HUES64 (cell line): ENCODE results near the gene PPM1A.

Source experiments
- H3K27ac ChIP-seq: 2 replicates; pipeline ENCODE4 v1.7.0; 2013; ENCODE audit warnings: low read depth, low read length, inconsistent platforms
- H3K27me3 ChIP-seq: 2 replicates; pipeline ENCODE4 v1.6.1; 2013; ENCODE audit warnings: mild to moderate bottlenecking, low read length; ENCODE audit not compliant: insufficient read depth
- H3K36me3 ChIP-seq: 2 replicates; pipeline ENCODE4 v1.6.1; 2013; ENCODE audit warnings: mild to moderate bottlenecking, low read length; ENCODE audit not compliant: insufficient read depth
- H3K4me1 ChIP-seq: 2 replicates; pipeline ENCODE4 v1.6.1; 2013; ENCODE audit warnings: mild to moderate bottlenecking, low read length, moderate library complexity; ENCODE audit not compliant: insufficient read depth
- H3K4me3 ChIP-seq: 2 replicates; pipeline ENCODE4 v1.5.1; 2013; ENCODE audit warnings: mild to moderate bottlenecking, low read length, moderate library complexity
- H3K9ac ChIP-seq: 2 replicates; pipeline ENCODE4 v1.6.1; 2013; ENCODE audit warnings: mild to moderate bottlenecking, low read depth, low read length
- H3K9me3 ChIP-seq: 2 replicates; pipeline ENCODE4 v1.6.1; 2013; ENCODE audit warnings: low read depth, low read length; ENCODE audit not compliant: insufficient read depth
- WGBS: fragments of 150-250, 120-280 bp; methylation state at CpG from one replicate; pipeline ENCODE4 v1.1.7; 2013; ENCODE audit warnings: missing lambda C conversion rate; 5-methylcytosine and 5-hydroxymethylcytosine counted together

Gene PPM1A

GRCh38 chr14:60214415-60215126, 34.5 kb upstream of the PPM1A start:
- H3K9ac ChIP-seq: no peak overlapping the region
- H3K4me1 ChIP-seq: peaks cover 12% of the 10 kb centered on the region
- WGBS: no CpG with 5 or more reads among the region's 1 CpG
- H3K36me3 ChIP-seq: no peaks in the 10 kb centered on the region
- no peaks in the 10 kb centered on the region for H3K9me3 ChIP-seq
- no peak overlapping the region for H3K4me3 ChIP-seq
- no peak overlapping the region for H3K27ac ChIP-seq
- H3K27me3 ChIP-seq: no peaks in the 10 kb centered on the region

- Histone ChIP-seq H3K4me1 (peaks cover 12% of the 10 kb centered on the region), H3K9ac (no peak overlapping the region), H3K9me3 (no peaks in the 10 kb centered on the region), H3K27ac (no peak overlapping the region), H3K27me3 (no peaks in the 10 kb centered on the region), H3K4me3 (no peak overlapping the region), H3K36me3 (no peaks in the 10 kb centered on the region)
- 89% methylated on average over 2 of the region's 2 CpGs for WGBS
Measured at GRCh38 chr14:60215127-60215444, 33.9 kb upstream of the PPM1A start.

- 93% methylated on average over 3 of the region's 4 CpGs for WGBS
- Histone ChIP-seq H3K36me3 (no peaks in the 10 kb centered on the region), H3K27ac (no peak overlapping the region), H3K27me3 (no peaks in the 10 kb centered on the region), H3K4me3 (no peak overlapping the region), H3K9ac (no peak overlapping the region), H3K4me1 (peaks cover 12% of the 10 kb centered on the region), H3K9me3 (no peaks in the 10 kb centered on the region)
Measured at GRCh38 chr14:60215520-60216420, 33.3 kb upstream of the PPM1A start.

- no peaks in the 10 kb centered on the region for H3K27me3 ChIP-seq
- H3K9ac ChIP-seq: no peak overlapping the region
- 0 out of 2 replicates have a peak, but pooled peaks cover 3% of the 10 kb centered on the region for H3K4me1 ChIP-seq
- no peaks in the 10 kb centered on the region for H3K36me3 ChIP-seq
- H3K4me3 ChIP-seq: no peak overlapping the region
- H3K27ac ChIP-seq: no peak overlapping the region
- H3K9me3 ChIP-seq: no peaks in the 10 kb centered on the region
- 91% methylated on average over 3 of the region's 3 CpGs for WGBS
Measured at GRCh38 chr14:60217713-60218112, 31.3 kb upstream of the PPM1A start.

GRCh38 chr14:60220084-60220483, 28.9 kb upstream of the PPM1A start:
- Histone ChIP-seq H3K4me1 (0 out of 2 replicates have a peak, but pooled peaks cover 3% of the 10 kb centered on the region), H3K27ac (no peak overlapping the region), H3K9me3 (no peaks in the 10 kb centered on the region), H3K4me3 (no peak overlapping the region), H3K36me3 (no peaks in the 10 kb centered on the region), H3K27me3 (no peaks in the 10 kb centered on the region), H3K9ac (no peak overlapping the region)
- WGBS: 100% methylated on average over 1 of the region's 1 CpG

GRCh38 chr14:60220917-60221316, 28.1 kb upstream of the PPM1A start:
- no peak overlapping the region for H3K4me3 ChIP-seq
- H3K4me1 ChIP-seq: 0 out of 2 replicates have a peak, but pooled peaks cover 3% of the 10 kb centered on the region
- WGBS: 80% methylated on average over 10 of the region's 10 CpGs

GRCh38 chr14:60221457-60221856, 27.6 kb upstream of the PPM1A start:
- Histone ChIP-seq H3K4me1 (0 out of 2 replicates have a peak, but pooled peaks cover 3% of the 10 kb centered on the region), H3K9ac (no peak overlapping the region), H3K4me3 (no peak overlapping the region)

More at GRCh38 chr14:60220917-60221316, 28.1 kb upstream of the PPM1A start:
- Histone ChIP-seq H3K36me3 (no peaks in the 10 kb centered on the region), H3K9me3 (no peaks in the 10 kb centered on the region), H3K27me3 (no peaks in the 10 kb centered on the region), H3K27ac (no peak overlapping the region), H3K9ac (no peak overlapping the region)

GRCh38 chr14:60222820-60223219, 26.2 kb upstream of the PPM1A start:
- Histone ChIP-seq H3K9ac (no peak overlapping the region), H3K27ac (no peak overlapping the region), H3K27me3 (no peaks in the 10 kb centered on the region), H3K4me3 (no peak overlapping the region), H3K9me3 (no peaks in the 10 kb centered on the region), H3K36me3 (no peaks in the 10 kb centered on the region), H3K4me1 (0 out of 2 replicates have a peak, but pooled peaks cover 3% of the 10 kb centered on the region)
- WGBS: 88% methylated on average over 4 of the region's 4 CpGs

More at GRCh38 chr14:60221457-60221856, 27.6 kb upstream of the PPM1A start:
- Histone ChIP-seq H3K36me3 (no peaks in the 10 kb centered on the region), H3K9me3 (no peaks in the 10 kb centered on the region), H3K27ac (no peak overlapping the region), H3K27me3 (no peaks in the 10 kb centered on the region)

GRCh38 chr14:60225265-60225664, 23.8 kb upstream of the PPM1A start:
- no peaks in the 10 kb centered on the region for H3K9me3 ChIP-seq
- H3K36me3 ChIP-seq: no peaks in the 10 kb centered on the region
- H3K4me1 ChIP-seq: 0 out of 2 replicates have a peak, but pooled peaks cover 3% of the 10 kb centered on the region
- WGBS: 79% methylated on average over 3 of the region's 3 CpGs
- H3K4me3 ChIP-seq: no peak overlapping the region
- H3K27me3 ChIP-seq: no peaks in the 10 kb centered on the region
- H3K27ac ChIP-seq: no peak overlapping the region
- H3K9ac ChIP-seq: no peak overlapping the region

- WGBS: 91% methylated on average over 2 of the region's 2 CpGs
- Histone ChIP-seq H3K4me3 (no peak overlapping the region), H3K9me3 (no peaks in the 10 kb centered on the region; the same call in 1 of the 2 replicates), H3K36me3 (no peaks in the 10 kb centered on the region), H3K9ac (no peak overlapping the region), H3K27ac (no peak overlapping the region), H3K27me3 (no peaks in the 10 kb centered on the region), H3K4me1 (no peaks in the 10 kb centered on the region)
Measured at GRCh38 chr14:60226298-60226697, 22.7 kb upstream of the PPM1A start.

- WGBS: 82% methylated on average over 1 of the region's 1 CpG
- Histone ChIP-seq H3K9ac (no peak overlapping the region), H3K27me3 (no peaks in the 10 kb centered on the region), H3K27ac (no peak overlapping the region), H3K4me1 (no peaks in the 10 kb centered on the region), H3K36me3 (no peaks in the 10 kb centered on the region), H3K9me3 (peaks cover 8% of the 10 kb centered on the region), H3K4me3 (no peak overlapping the region)
Measured at GRCh38 chr14:60227291-60227690, 21.7 kb upstream of the PPM1A start.
